Osteocyte (in vitro differentiated cells): Measurements from ENCODE around the gene CABLES2. TPM values are rescaled to one million over a fixed set of nuclear protein-coding genes. Genes with fewer than 3 reads are reported as not detected.

Source experiments
- DNase-seq: peaks from one replicate; pipeline ENCODE4 v3.0.0; 2021; ENCODE audit warnings: mixed read lengths; ENCODE audit not compliant: unreplicated experiment; ENCODE audit errors: extremely low spot score
- H3K27ac Mint-ChIP-seq: one replicate; pipeline ENCODE4 v1.8.0; 2021; ENCODE audit warnings: mild to moderate bottlenecking, mixed read lengths; ENCODE audit not compliant: unreplicated experiment
- H3K27me3 Mint-ChIP-seq: one replicate; pipeline ENCODE4 v1.8.0; 2021; ENCODE audit warnings: mixed read lengths; ENCODE audit not compliant: unreplicated experiment
- H3K36me3 Mint-ChIP-seq: one replicate; pipeline ENCODE4 v1.8.0; 2021; ENCODE audit warnings: mixed read lengths; ENCODE audit not compliant: unreplicated experiment
- H3K4me1 Mint-ChIP-seq: one replicate; pipeline ENCODE4 v1.8.0; 2021; ENCODE audit warnings: mixed read lengths; ENCODE audit not compliant: unreplicated experiment
- H3K4me3 Mint-ChIP-seq: one replicate; pipeline ENCODE4 v1.8.0; 2021; ENCODE audit warnings: mild to moderate bottlenecking, moderate library complexity, mixed read lengths; ENCODE audit not compliant: unreplicated experiment
- H3K9me3 Mint-ChIP-seq: one replicate; pipeline ENCODE4 v1.8.0; 2021; ENCODE audit warnings: mixed read lengths; ENCODE audit not compliant: unreplicated experiment
- CTCF ChIP-seq: fragments of 200-600 bp; sonication (generic); IDR thresholded peaks from 2 replicates; pipeline ENCODE4 v1.5.0; 2021; ENCODE audit warnings: antibody characterized with exemption, mild to moderate bottlenecking, moderate library complexity
- total RNA-seq: library from RNA; stranded (reverse); gene quantifications from 2 replicates; pipeline ENCODE4 v1.2.1, GENCODE V29; 2021

CABLES2 gene
- total RNA-seq, 1 donor from 2014 or later, result 8.8 TPM

GRCh38 chr20:62425281-62426058, 18.4 kb upstream of the CABLES2 start:
- H3K36me3 Mint-ChIP-seq, result no peaks in the 10 kb centered on the region
- DNase-seq, result no peak
- no peak for TF ChIP-seq CTCF
- no peak overlapping the region for H3K27ac Mint-ChIP-seq
- no peaks in the 10 kb centered on the region for H3K4me1 Mint-ChIP-seq
- H3K27me3 Mint-ChIP-seq, result no peaks in the 10 kb centered on the region
- no peak overlapping the region for H3K4me3 Mint-ChIP-seq
- no peaks in the 10 kb centered on the region for H3K9me3 Mint-ChIP-seq

- no peaks in the 10 kb centered on the region for H3K9me3 Mint-ChIP-seq
These were observed 17.4 kb upstream of the CABLES2 start for GRCh38 chr20:62424249-62425107.

GRCh38 chr20:62423326-62423706, 16.2 kb upstream of the CABLES2 start:
- no peak overlapping the region for H3K4me3 Mint-ChIP-seq
- no peaks in the 10 kb centered on the region for H3K27me3 Mint-ChIP-seq
- H3K27ac Mint-ChIP-seq, result no peak overlapping the region
- H3K4me1 Mint-ChIP-seq, result no peaks in the 10 kb centered on the region
- no peak for TF ChIP-seq CTCF
- no peaks in the 10 kb centered on the region for H3K9me3 Mint-ChIP-seq
- no peak for DNase-seq
- H3K36me3 Mint-ChIP-seq, result no peaks in the 10 kb centered on the region

More at GRCh38 chr20:62424249-62425107, 17.4 kb upstream of the CABLES2 start:
- H3K4me3 Mint-ChIP-seq, result no peak overlapping the region
- H3K27ac Mint-ChIP-seq, result no peak overlapping the region
- no peak for TF ChIP-seq CTCF
- no peaks in the 10 kb centered on the region for H3K4me1 Mint-ChIP-seq
- no peak for DNase-seq
- no peaks in the 10 kb centered on the region for H3K36me3 Mint-ChIP-seq
- H3K27me3 Mint-ChIP-seq, result no peaks in the 10 kb centered on the region

- Mint-ChIP-seq H3K27ac (no peak overlapping the region), H3K4me1 (no peaks in the 10 kb centered on the region), H3K36me3 (no peaks in the 10 kb centered on the region), H3K27me3 (no peaks in the 10 kb centered on the region), H3K4me3 (no peak overlapping the region), H3K9me3 (no peaks in the 10 kb centered on the region)
- TF ChIP-seq CTCF, result no peak
- DNase-seq, result no peak
These were observed 15.7 kb upstream of the CABLES2 start for GRCh38 chr20:62422636-62423325.

- Mint-ChIP-seq H3K4me1 (no peaks in the 10 kb centered on the region), H3K27me3 (no peaks in the 10 kb centered on the region), H3K9me3 (no peaks in the 10 kb centered on the region), H3K36me3 (no peaks in the 10 kb centered on the region), H3K4me3 (no peak overlapping the region), H3K27ac (no peak overlapping the region)
- no peak for TF ChIP-seq CTCF
- DNase-seq, result no peak
These were observed 14.6 kb upstream of the CABLES2 start for GRCh38 chr20:62421716-62421990.
